ENCODE data around the gene HAPSTR1. TPM values are rescaled to one million over a fixed set of nuclear protein-coding genes. Genes with fewer than 3 reads are reported as not detected.

Gene HAPSTR1
- total and polyA plus RNA-seq, 2 experiments from 2014 or later = 9.5 to 66.0 TPM

GRCh38 chr16:9049241-9049640 is 42.2 kb upstream of the HAPSTR1 start:
- H3K4me2 ChIP-seq = no peak overlapping the region
- H3K4me3 ChIP-seq = no peak overlapping the region
- no peaks in the 10 kb centered on the region for H4K20me1 ChIP-seq (replicated peaks; ENCODE audit: insufficient read depth)

More at GRCh38 chr16:9049241-9049640, 42.2 kb upstream of the HAPSTR1 start:
- no peak for ATAC-seq
- Mint-ChIP-seq H3K27me3 (ENCODE audit: insufficient read depth, low read depth, poor library complexity) (peaks cover 16% of the 10 kb centered on the region), H3K4me1 (peaks cover 22% of the 10 kb centered on the region), H3K4me3 (no peak overlapping the region), H3K36me3 (ENCODE audit: low read depth) (peaks cover 24% of the 10 kb centered on the region), H3K9me3 (peaks cover 9% of the 10 kb centered on the region; the same call in 1 of the 3 replicates), H3K27ac (peak overlapping the region; percentile 52; the same call in 1 of the 2 replicates)
- Histone ChIP-seq H2AFZ (no peak overlapping the region), H3F3A (replicated peaks; ENCODE audit: low read depth) (peaks cover 17% of the 10 kb centered on the region), H3K79me2 (replicated peaks; ENCODE audit: insufficient read depth) (peaks cover 12% of the 10 kb centered on the region; the same call in 1 of the 2 replicates), H3K36me3 (ENCODE audit: insufficient read depth) (no peaks in the 10 kb centered on the region), H3K27me3 (ENCODE audit: insufficient read depth) (no peaks in the 10 kb centered on the region), H3K9me2 (ENCODE audit: insufficient read depth) (no peaks in the 10 kb centered on the region; the same call in 1 of the 2 replicates), H3K27ac (ENCODE audit: low read depth) (0 out of 2 replicates have a peak overlapping the region, but pooled peaks have one; percentile 55), H3K4me1 (ENCODE audit: insufficient read depth) (peaks cover 13% of the 10 kb centered on the region)
- TF ChIP-seq STAT1 (IDR thresholded peaks at IDR 0.05; ENCODE audit: unreplicated experiment) (no peak), EZH2phosphoT487 (IDR thresholded peaks at IDR 0.05; ENCODE audit: unreplicated experiment) (no peak), EZH2 (IDR thresholded peaks at IDR 0.05; ENCODE audit: low read depth, unreplicated experiment) (no peak), ETS1 (IDR thresholded peaks at IDR 0.05) (no peak), JUNB (IDR thresholded peaks at IDR 0.05; ENCODE audit: unreplicated experiment) (no peak), CREB1 (CRISPR knock-in tag; IDR thresholded peaks at IDR 0.05; ENCODE audit: low read depth) (no peak), ZNF462 (CRISPR knock-in tag; IDR thresholded peaks at IDR 0.05) (no peak), REST (IDR thresholded peaks at IDR 0.05; ENCODE audit: unreplicated experiment) (no peak), ZNF331 (CRISPR knock-in tag; IDR thresholded peaks at IDR 0.05; ENCODE audit: low read depth) (no peak)
- no peak for DNase-seq (ENCODE audit: low spot score)
